ENCODE data around the gene DNM3.

DNA sequence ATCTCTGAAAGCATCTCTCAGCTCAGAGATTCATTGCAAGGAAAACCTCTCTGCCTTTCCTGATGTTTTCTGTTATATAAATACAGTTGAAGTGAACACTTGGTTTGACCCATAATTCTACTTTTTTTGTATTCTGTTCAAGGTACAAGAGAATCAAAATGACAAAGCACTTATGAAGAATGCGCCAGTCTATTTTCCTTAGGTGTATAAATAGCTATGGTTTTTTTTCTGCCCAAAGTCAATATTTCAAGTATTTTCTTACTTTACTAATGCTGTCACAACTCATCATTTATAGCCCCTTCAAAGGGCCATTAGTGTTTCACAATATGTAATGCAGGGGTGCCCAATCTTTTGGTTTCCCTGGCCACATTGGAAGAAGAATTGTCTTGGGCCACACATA lies 436.7 kb downstream of the DNM3 start:
- TF ChIP-seq, protein P1, sequence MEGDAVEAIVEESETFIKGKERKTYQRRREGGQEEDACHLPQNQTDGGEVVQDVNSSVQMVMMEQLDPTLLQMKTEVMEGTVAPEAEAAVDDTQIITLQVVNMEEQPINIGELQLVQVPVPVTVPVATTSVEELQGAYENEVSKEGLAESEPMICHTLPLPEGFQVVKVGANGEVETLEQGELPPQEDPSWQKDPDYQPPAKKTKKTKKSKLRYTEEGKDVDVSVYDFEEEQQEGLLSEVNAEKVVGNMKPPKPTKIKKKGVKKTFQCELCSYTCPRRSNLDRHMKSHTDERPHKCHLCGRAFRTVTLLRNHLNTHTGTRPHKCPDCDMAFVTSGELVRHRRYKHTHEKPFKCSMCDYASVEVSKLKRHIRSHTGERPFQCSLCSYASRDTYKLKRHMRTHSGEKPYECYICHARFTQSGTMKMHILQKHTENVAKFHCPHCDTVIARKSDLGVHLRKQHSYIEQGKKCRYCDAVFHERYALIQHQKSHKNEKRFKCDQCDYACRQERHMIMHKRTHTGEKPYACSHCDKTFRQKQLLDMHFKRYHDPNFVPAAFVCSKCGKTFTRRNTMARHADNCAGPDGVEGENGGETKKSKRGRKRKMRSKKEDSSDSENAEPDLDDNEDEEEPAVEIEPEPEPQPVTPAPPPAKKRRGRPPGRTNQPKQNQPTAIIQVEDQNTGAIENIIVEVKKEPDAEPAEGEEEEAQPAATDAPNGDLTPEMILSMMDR (conservative IDR thresholded peaks at IDR 0.05; ENCODE audit: low read depth, low read length) = no peak
- no peak for TF ChIP-seq EZH2 (IDR thresholded peaks at IDR 0.05; ENCODE audit: borderline replicate concordance, low read depth, low read length, poor library complexity, severe bottlenecking)

Data from A673 (cell line).